Measurements from ENCODE around the gene HENMT1.

DNA sequence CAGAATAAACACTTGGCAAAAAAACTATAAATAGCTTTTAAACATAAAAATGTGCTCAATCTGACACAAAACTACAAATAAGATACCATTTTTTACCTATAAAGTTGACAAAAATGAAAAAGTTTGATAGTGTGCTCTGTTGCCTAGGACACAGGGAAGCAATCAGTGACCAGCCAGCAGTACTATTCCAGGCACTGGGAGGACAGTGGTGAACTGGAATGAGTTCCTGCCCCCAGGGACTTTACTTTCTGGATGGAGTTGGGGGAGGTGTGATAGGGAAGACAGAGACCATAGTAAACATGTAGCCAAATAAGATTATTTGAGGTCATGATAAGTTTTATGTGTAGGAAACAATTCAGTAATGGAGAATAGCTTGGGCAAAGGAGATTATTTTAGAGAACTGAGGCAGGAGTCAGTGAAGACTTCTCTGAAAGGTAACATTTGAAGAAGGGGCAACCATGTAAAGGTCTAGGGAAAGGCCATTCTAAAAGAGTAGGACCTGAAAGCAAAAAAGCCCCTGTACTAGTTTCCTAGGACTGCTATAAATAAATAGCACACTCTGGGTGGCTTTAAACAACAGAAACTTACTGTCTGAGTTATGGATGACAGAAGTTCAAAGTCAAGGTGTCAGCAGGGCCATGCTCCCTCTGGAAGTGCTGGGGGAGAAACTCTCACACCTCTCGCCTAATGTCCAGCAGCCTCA, 59.0 kb downstream of the HENMT1 start:
- TF ChIP-seq CTCF (IDR thresholded peaks at IDR 0.05) (no peak), EZH2phosphoT487 (IDR thresholded peaks at IDR 0.05) (no peak), EZH2 (IDR thresholded peaks at IDR 0.05) (no peak)

Measured in neural progenitor cell (in vitro differentiated cells).